Measurements from ENCODE around the gene ATG9B.

DNA sequence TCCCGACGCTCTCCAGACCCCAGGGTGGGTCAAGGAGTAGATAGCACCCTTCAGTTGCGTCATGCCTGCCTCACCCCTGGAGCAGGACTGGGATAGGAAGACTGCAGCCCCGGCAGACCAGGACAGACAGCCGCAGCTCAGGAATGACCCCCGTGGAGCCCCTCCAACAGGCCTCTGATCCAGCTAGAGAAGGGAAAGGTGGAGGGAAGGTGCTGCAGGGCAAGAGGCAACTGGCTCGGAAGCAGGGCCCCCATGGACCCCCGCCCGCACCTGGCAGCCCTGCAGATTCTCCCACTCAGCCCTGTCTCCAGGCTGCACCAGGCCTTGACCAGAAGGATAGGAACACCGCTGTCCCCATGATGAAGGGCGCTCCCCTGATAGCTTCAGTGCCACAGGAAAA is 53.9 kb downstream of the ATG9B start:
- TF ChIP-seq, protein P1, sequence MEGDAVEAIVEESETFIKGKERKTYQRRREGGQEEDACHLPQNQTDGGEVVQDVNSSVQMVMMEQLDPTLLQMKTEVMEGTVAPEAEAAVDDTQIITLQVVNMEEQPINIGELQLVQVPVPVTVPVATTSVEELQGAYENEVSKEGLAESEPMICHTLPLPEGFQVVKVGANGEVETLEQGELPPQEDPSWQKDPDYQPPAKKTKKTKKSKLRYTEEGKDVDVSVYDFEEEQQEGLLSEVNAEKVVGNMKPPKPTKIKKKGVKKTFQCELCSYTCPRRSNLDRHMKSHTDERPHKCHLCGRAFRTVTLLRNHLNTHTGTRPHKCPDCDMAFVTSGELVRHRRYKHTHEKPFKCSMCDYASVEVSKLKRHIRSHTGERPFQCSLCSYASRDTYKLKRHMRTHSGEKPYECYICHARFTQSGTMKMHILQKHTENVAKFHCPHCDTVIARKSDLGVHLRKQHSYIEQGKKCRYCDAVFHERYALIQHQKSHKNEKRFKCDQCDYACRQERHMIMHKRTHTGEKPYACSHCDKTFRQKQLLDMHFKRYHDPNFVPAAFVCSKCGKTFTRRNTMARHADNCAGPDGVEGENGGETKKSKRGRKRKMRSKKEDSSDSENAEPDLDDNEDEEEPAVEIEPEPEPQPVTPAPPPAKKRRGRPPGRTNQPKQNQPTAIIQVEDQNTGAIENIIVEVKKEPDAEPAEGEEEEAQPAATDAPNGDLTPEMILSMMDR (IDR thresholded peaks at IDR 0.05), result no peak
- no peak for TF ChIP-seq POLR2AphosphoS5 (IDR thresholded peaks at IDR 0.05; ENCODE audit: low read depth, low read length)

All from Panc1 (cell line).